CD1c-positive myeloid dendritic cell (primary cell): ENCODE results near the gene IFITM2.

ENCODE experiments used
- DNase-seq: peaks from one replicate; pipeline ENCODE4 v3.0.0-alpha.2; 2016; ENCODE audit errors: extremely low spot score

The IFITM2 gene

GRCh38 chr11:293271-293851 lies 14.3 kb upstream of the IFITM2 start:
- DNase-seq = no peak

DNA sequence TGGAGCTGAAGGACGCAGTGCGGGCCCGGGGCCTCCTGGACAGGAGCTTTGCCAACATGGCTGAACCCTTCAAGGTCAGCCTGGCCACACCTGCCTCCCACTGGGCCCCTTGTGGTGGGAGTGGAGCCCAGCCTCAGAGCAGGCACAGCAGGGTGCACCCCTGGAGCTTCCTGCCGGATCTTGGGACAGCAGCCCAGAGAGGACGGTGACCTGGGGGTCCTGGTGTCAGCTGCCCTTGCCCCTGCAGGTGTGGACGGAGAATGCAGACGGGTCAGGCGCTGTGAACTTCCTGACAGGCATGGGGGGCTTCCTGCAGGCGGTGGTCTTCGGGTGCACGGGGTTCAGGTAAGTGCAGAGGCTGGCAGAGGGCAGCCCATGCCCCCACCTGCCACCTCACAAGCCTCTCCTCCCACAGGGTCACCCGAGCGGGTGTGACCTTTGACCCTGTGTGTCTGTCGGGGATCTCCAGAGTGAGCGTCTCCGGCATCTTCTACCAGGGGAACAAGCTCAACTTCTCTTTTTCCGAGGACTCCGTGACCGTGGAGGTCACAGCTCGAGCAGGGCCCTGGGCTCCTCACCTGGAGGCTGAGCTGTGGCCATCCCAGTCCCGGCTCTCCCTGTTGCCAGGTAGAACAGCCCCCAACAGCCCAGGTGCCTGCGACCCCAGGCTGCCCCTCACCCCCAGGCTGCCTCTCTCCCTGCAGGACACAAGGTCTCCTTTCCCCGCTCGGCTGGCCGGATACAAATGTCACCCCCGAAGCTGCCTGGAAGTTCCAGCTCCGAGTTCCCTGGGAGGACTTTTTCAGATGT lies 13.6 kb upstream of the IFITM2 start:
- DNase-seq = no peak

GRCh38 chr11:294780-295179 lies 12.8 kb upstream of the IFITM2 start:
- DNase-seq = no peak

GRCh38 chr11:295351-296170 lies 12.1 kb upstream of the IFITM2 start:
- no peak for DNase-seq

DNA sequence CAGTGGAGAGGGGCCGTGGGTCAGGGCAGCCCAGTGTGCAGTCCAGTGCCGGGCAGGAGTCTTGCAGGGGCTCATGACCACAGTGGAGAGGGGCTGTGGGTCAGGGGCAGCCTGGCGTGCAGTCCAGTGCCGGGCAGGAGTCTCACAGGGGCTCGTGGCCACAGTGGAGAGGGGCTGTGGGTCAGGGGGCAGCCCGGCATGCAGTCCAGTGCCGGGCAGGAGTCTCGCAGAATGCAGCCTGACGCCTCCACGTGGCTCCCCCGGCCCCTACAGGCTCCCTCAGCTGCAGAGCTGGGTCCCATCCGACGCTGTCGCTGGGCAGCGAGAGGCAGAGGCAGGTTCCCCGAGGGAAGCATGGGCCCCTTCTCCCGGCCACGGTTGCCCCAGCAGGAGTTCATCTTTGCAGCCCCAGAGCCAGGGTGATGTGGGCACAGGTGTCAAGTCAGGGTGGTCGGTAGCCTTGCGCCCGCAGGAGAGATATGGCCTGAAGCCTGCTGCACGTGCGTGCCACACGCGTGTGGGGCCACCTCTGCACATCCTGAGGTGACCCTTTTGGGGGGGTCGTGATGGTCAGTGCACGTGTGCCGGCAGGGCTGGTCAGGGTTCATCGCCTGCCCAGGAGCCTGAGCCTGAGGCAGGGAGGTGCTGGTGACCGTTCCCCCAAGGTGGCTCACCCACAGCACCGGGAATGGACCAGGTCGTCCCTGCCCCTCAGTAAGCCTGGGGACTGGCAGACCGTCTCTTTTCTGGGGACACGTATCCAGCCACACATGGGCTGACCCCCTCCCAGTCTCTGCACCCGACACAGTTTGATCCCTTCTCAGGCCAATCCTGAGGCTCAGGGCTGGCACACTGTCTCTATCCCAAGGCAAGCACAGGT lies 11.2 kb upstream of the IFITM2 start:
- DNase-seq = no peak

DNA sequence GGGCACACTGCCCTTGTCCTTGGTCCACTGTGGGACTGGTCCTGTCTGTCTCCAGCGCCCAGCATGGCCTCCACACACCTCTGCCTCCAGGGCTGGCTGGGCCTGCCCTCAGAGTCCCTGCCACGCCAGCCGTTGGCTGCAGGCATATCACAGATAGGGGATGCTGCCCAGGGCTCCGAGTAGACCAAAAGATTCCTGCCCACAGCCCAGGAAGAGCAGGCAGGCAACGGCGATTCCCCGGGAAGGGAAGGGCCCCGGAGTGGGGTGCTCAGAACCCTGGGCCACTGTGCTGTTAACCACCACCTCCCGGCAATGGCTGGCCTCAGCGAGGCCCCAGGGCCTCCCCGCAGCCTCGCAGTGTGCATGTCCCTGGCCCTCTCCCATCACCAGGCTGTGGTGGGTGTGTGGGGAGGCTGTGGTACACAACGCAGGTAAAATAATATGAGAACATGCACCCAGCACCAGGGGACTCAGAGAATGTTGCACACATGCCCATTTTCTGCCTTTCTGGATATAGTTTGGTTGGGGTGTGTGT lies 10.5 kb upstream of the IFITM2 start:
- no peak for DNase-seq

- DNase-seq = peak; percentile 28
Measured at GRCh38 chr11:297586-298405, 9.8 kb upstream of the IFITM2 start.

- no peak for DNase-seq
Measured at GRCh38 chr11:298406-299065, 9.1 kb upstream of the IFITM2 start.

DNA sequence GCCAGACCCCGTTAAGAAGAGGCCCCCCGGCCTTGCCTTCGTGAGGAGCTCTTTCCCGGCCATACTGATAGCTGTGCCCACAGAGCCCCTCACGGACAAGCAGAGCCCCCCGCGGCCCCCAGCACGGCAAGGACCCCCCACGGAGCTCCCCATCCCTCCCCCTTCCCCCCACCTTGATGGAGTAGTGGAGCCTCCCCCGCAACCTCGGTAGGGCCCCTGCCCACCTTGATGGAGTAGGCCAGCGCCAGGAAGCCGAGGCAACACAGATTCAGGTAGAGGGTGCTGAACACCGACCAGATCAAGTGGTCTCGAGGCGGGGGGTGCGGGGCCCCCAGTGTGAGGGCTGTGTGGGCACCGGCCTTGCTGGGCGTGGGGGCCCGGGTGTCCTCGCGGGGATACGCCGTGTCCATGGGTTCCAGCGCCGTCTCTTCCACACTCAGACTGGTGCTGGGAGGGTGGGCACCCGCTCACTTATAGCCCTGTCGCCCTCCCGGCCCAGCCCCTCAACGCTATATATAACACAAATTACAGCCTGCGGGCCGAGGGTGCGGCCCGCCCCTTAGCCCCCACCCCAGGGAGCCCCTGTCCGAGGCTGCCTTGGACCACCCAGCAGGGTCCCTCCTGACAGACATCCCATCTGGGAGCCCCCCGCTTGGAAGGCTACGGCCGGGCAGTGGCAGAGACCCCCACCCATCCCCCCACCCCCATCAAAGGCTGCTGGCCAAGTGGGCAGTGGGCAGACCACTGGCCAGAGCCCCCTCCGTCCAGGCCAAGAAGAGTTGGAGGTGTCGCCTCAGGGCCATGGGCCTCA lies 8.3 kb upstream of the IFITM2 start, which contains the start of gene IFITM5:
TSS of gene IFITM5 (minus strand) at position 446 of the 811 bp plus-strand sequence. CDS start at position 410, 36 bp downstream.
- DNase-seq = no peak

DNA sequence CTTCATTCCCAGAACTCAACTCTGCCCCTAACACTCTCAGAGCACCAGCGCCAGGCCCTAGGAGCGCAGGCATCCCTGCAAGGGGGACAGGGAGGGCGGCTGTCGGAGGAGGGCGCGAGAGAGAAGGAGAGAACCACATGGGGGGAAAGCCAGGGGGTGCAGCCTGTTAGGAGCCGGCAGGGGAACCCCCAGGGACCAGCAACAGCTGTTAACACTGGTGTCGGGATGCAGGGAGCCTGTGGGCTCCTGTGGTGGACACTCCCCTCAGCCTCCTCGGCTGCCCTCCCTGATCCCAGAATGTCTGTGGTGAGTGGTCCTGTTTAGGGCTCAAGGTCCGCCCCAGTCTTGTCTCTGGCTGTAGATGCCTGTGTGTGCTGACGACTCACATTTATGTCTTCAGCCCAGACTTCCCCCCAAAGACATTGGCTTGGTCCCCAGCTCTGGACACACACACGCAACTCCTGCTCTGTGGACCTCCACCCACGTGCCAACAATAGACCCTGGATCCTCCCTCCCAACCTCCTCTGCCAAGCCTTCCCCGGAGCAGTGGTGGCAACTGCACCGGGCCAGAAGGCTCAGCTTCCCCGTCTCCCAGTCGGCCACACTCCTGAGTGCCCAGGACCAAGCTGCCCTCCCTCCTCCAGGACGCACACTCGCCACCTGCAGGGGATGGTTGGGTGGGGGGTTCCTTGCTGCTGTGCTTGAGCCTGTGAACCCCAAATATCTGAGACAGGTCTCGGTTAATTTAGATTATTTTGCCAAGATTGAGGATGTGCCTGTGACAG lies 7.5 kb upstream of the IFITM2 start:
- DNase-seq = no peak

DNA sequence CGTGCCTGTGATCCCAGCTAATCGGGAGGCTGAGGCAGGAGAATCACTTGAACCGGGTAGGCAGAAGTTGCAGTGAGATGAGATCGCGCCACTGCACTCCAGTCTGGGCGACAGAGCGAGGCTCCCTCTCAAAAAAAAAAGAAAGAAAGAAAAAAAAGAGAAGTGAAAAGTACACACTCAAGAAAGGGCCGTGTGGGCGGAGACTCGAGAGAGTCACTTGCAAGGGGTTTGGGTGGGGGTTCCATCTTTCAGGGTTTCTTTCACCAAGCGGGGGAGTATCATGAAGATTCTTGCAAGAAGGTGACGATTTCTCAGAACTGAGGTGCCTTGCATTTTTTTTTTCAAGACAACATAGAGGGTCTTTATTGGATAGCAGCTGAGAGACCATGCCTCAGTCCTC lies 4.3 kb upstream of the IFITM2 start:
- peak; percentile 38 for DNase-seq

DNA sequence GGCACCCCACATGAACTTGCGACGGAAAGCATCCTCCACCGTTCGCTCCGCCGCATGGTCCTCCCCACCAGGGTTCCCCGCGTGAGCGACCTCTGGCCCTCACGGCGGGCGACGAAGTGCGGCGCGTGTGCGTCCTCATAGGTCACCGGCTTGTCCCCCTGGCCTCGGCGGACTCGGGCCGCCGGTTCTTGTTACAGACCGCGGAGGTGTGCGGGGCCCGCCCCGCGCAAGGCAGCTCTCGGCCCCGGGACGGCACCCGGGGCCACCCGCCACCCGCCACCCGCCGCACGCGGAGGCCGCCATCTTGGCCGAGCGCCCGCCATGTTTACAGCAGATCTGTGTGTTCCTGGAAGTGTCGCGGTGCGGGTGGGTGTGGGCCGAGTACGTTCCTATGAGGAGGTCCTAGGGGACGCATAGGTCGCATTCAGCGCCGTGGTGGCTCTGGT lies 3.5 kb upstream of the IFITM2 start:
- DNase-seq = no peak

- DNase-seq = peak; percentile 53
Measured at GRCh38 chr11:304915-305843, 2.4 kb upstream of the IFITM2 start.

DNA sequence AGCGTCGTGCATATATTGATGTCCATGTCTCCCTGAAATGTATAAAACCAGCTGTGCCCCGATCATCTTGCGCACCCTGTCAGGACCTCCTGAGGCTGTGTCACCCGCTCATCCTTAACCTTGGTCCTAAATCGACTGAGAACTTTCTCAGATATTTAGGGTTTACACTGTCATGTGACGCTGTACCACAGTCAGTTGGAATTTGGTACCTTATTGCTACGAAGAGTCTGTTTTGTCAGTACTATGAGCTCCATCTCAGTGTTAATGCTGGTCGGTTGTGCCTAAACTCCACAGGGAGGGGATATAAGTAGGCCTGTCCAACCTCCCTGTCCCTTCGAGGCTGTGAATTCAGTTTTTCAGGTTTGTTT lies 1.8 kb upstream of the IFITM2 start:
- no peak for DNase-seq

GRCh38 chr11:306645-307371 lies 808 bp upstream of the IFITM2 start:
- DNase-seq = no peak
